ENCODE data around the gene ERC2.

DNA sequence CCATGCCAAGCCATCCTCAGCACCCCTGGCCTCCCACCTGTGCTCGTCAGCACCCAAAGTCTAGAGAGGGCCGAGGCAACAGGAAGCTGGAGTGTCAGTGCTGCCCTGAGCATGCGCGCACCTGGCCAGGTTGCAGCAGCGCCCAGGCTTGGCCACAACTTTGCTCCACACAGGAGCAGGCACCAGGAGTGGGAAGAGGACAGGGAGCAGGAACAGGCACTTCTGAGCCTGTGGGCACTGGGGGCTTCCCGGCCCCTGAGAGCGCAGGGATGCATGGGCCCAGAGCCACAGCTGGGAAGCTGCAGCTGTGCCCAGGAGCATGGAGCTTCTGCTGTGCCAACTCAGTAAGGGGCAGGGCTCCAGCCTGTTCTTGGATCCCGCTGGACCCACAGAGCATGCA is 509.7 kb downstream of the ERC2 start:
- TF ChIP-seq POLR2AphosphoS5 (IDR thresholded peaks at IDR 0.05; ENCODE audit: low read depth, low read length): no peak
- no peak for TF ChIP-seq POLR2A (IDR thresholded peaks at IDR 0.05; ENCODE audit: low read depth, low read length)
- no peak for TF ChIP-seq TAF1 (IDR thresholded peaks at IDR 0.05; ENCODE audit: low read depth, low read length)
- no peak for TF ChIP-seq PAX5 (IDR thresholded peaks at IDR 0.05; ENCODE audit: insufficient read depth, low read length, severe bottlenecking)
